Activated CD8-positive, alpha-beta T cell treated with anti-CD3 and anti-CD28 coated beads for 36 hours (primary cell): Measurements from ENCODE around the gene SYK. TPM values are rescaled to one million over a fixed set of nuclear protein-coding genes. Genes with fewer than 3 reads are reported as not detected.

ENCODE experiments used
- ATAC-seq: fragments of 200-7000 bp; cut with Tn5 transposase; one replicate; pipeline ENCODE4 v1.10.0; 2021; ENCODE audit warnings: mild to moderate bottlenecking, moderate library complexity
- CTCF ChIA-PET: fragments of 350-600 bp; sonication (Branson Sonifier 250); formaldehyde crosslinking; loops from one replicate; lab custom pipeline; 2021; ENCODE audit warnings: antibody characterized with exemption; lab: Charles Lee
- POLR2A ChIA-PET: fragments of 350-600 bp; sonication (Branson Sonifier 250); formaldehyde crosslinking; loops from one replicate; lab custom pipeline; 2021; ENCODE audit warnings: antibody characterized with exemption; lab: Charles Lee
- DNase-seq: peaks from one replicate; pipeline ENCODE4 v3.0.0-alpha.2; 2020
- H3K27ac Mint-ChIP-seq: one replicate; pipeline ENCODE4 v1.8.0; 2021; ENCODE audit warnings: mild to moderate bottlenecking, mixed read lengths
- H3K27me3 Mint-ChIP-seq: one replicate; pipeline ENCODE4 v1.8.0; 2021; ENCODE audit warnings: mixed read lengths
- H3K36me3 Mint-ChIP-seq: one replicate; pipeline ENCODE4 v1.8.0; 2021; ENCODE audit warnings: low read depth, mixed read lengths
- H3K4me1 Mint-ChIP-seq: one replicate; pipeline ENCODE4 v1.8.0; 2021; ENCODE audit warnings: low read depth, mixed read lengths
- H3K4me3 Mint-ChIP-seq: one replicate; pipeline ENCODE4 v1.8.0; 2021; ENCODE audit warnings: mild to moderate bottlenecking, moderate library complexity, mixed read lengths
- H3K9me3 Mint-ChIP-seq: one replicate; pipeline ENCODE4 v1.8.0; 2021; ENCODE audit warnings: mixed read lengths
- CTCF ChIP-seq: fragments of 200-600 bp; IDR thresholded peaks from one replicate; pipeline ENCODE4 v1.8.0; 2022; ENCODE audit warnings: antibody characterized with exemption, mild to moderate bottlenecking
- intact Hi-C: fragments of 100-400 bp; cut with micrococcal nuclease; formaldehyde crosslinking; loops from one replicate; pipeline ENCODE4 v1.10.0; 2022
- total RNA-seq, 2 experiments: library from RNA; stranded (reverse); gene quantifications; one replicate each; pipeline ENCODE4 v1.2.3, GENCODE V29; 2021

SYK gene
- total RNA-seq, 2 experiments from 2014 or later = 0.20 to 0.56 TPM

- no peaks in the 10 kb centered on the region for H3K4me1 Mint-ChIP-seq
- no peak overlapping the region for H3K27ac Mint-ChIP-seq
- POLR2A ChIA-PET = no interaction called here
- no peak overlapping the region for H3K4me3 Mint-ChIP-seq
- DNase-seq (no peak), ATAC-seq (no peak)
- CTCF ChIA-PET = interaction anchor here (0.8 to 1.4 kb wide), 2 partner anchors 60 to 64 kb away, joined by 3 read pairs; no protein-coding TSS in a partner anchor
- no peak for TF ChIP-seq CTCF
- H3K9me3 Mint-ChIP-seq = no peaks in the 10 kb centered on the region
- peaks cover 32% of the 10 kb centered on the region for H3K27me3 Mint-ChIP-seq
- no peaks in the 10 kb centered on the region for H3K36me3 Mint-ChIP-seq
- intact Hi-C loops = no loop called here
These were observed 7.5 kb downstream of the SYK start for GRCh38 chr9:90808890-90809685.

GRCh38 chr9:90810691-90811090 lies 9.1 kb downstream of the SYK start:
- intact Hi-C loops = no loop called here
- CTCF ChIA-PET = interaction anchor here (1.0 kb wide), 1 partner anchor 1140 kb away, joined by 3 read pairs; the partner anchor contains the start of gene ROR2
- DNase-seq (no peak), ATAC-seq (no peak)
- Mint-ChIP-seq H3K27ac (no peak overlapping the region), H3K9me3 (no peaks in the 10 kb centered on the region), H3K4me1 (peaks cover 12% of the 10 kb centered on the region), H3K36me3 (no peaks in the 10 kb centered on the region), H3K27me3 (peaks cover 22% of the 10 kb centered on the region), H3K4me3 (no peak overlapping the region)
- no peak for TF ChIP-seq CTCF
- POLR2A ChIA-PET = interaction anchor here (0.6 kb wide), 1 partner anchor 403 kb away, joined by 3 read pairs; no protein-coding TSS in a partner anchor

- ATAC-seq (no peak), DNase-seq (no peak)
- TF ChIP-seq CTCF = no peak
- Mint-ChIP-seq H3K36me3 (no peaks in the 10 kb centered on the region), H3K4me1 (peaks cover 16% of the 10 kb centered on the region), H3K27me3 (peaks cover 17% of the 10 kb centered on the region), H3K9me3 (peaks cover 3% of the 10 kb centered on the region), H3K4me3 (no peak overlapping the region), H3K27ac (no peak overlapping the region)
- intact Hi-C loops = no loop called here
- ChIA-PET POLR2A (no interaction called here), CTCF (no interaction called here)
These were observed 11.4 kb downstream of the SYK start for GRCh38 chr9:90813046-90813445.

- Mint-ChIP-seq H3K36me3 (no peaks in the 10 kb centered on the region), H3K4me1 (peaks cover 16% of the 10 kb centered on the region), H3K4me3 (no peak overlapping the region), H3K27ac (no peak overlapping the region), H3K27me3 (peaks cover 12% of the 10 kb centered on the region), H3K9me3 (peaks cover 3% of the 10 kb centered on the region)
- intact Hi-C loops = no loop called here
- ChIA-PET POLR2A (no interaction called here), CTCF (no interaction called here)
- no peak for ATAC-seq
- no peak for TF ChIP-seq CTCF
- DNase-seq = no peak
These were observed 11.9 kb downstream of the SYK start for GRCh38 chr9:90813523-90813922.

- no peak for ATAC-seq
- DNase-seq = no peak
- ChIA-PET CTCF (interaction anchor here (1.6 kb wide), 1 partner anchor 13 kb away, joined by 3 read pairs; no protein-coding TSS in a partner anchor), POLR2A (no interaction called here)
- no peak for TF ChIP-seq CTCF
- intact Hi-C loops = no loop called here
- H3K27me3 Mint-ChIP-seq = peaks cover 6% of the 10 kb centered on the region
- no peaks in the 10 kb centered on the region for H3K36me3 Mint-ChIP-seq
- H3K4me1 Mint-ChIP-seq = peaks cover 16% of the 10 kb centered on the region
- no peak overlapping the region for H3K4me3 Mint-ChIP-seq
- H3K9me3 Mint-ChIP-seq = peaks cover 3% of the 10 kb centered on the region
- no peak overlapping the region for H3K27ac Mint-ChIP-seq
These were observed 12.7 kb downstream of the SYK start for GRCh38 chr9:90814355-90814754.
